Measurements from ENCODE around the gene MVK.

MVK gene

DNA sequence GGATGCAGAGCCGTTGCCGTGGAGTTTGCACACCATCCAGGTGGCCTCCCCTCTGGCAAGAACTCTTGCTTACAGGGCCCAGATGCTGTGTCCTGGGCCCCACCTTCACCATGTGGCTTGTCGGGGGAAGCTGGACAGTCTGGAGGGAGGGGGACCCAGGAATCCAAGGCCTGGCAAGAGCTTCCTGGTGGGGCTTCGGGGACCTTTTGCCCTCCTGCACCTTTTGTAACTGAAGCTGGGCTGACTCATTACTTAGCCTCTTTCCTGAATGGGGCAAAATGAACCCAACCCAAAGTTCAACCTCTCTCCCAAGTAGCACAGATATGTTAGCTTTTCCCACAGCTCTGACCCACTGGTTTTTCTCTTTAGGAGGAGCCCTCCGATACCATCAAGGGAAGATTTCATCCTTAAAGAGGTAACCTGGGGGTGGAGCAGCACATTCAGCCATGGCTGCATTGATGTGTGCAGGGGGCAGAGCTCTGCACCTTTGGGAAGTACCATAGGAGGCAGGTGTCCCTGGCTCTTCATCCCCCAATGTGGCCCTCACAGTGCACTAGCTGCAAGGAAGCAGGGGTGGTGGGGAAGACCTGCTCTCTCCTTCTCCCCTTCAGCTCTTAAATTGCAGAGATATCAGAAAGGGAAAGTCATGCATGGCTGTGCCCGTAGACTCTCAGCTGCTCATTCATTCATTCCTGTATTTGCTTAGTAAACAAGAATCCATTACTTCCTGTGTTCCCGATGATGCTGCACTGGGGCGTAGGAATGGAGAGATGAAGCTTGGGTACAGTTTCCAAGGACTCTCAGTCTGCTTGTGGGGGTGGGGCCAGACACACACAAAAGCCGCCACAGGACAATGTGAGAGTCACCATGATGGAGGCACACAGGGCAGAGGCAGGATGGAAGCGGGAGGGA, 13.0 kb downstream of the MVK start:
- TF ChIP-seq, protein P1, sequence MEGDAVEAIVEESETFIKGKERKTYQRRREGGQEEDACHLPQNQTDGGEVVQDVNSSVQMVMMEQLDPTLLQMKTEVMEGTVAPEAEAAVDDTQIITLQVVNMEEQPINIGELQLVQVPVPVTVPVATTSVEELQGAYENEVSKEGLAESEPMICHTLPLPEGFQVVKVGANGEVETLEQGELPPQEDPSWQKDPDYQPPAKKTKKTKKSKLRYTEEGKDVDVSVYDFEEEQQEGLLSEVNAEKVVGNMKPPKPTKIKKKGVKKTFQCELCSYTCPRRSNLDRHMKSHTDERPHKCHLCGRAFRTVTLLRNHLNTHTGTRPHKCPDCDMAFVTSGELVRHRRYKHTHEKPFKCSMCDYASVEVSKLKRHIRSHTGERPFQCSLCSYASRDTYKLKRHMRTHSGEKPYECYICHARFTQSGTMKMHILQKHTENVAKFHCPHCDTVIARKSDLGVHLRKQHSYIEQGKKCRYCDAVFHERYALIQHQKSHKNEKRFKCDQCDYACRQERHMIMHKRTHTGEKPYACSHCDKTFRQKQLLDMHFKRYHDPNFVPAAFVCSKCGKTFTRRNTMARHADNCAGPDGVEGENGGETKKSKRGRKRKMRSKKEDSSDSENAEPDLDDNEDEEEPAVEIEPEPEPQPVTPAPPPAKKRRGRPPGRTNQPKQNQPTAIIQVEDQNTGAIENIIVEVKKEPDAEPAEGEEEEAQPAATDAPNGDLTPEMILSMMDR (IDR thresholded peaks at IDR 0.05; ENCODE audit: insufficient read depth, low read depth, low read length, missing control alignments): no peak
- no peak for DNase-seq (ENCODE audit: low read depth)
- no peak overlapping the region for H3K4me3 ChIP-seq (ENCODE audit: low read length)

DNA sequence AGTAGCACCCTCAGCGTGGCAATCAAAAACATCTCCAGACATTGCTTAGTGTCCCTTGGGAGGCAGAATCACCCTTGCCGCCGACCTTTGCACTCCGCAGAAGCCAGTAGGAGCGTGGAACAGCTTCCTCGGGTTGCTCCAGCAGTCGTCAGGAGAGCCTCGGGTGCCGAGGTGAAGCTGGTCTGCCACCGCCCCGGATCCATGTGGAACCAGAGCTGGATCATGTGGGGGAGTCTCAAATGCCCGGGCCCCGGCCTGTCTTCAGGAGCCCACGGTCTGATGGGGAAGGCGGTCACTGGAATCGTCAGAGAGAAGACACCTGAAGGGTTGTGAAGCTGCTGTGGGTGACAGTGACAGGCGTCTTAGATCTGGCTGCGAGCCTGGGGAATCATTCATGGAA, 14.3 kb downstream of the MVK start:
- no peak for DNase-seq (ENCODE audit: low read depth)
- no peak overlapping the region for H3K4me3 ChIP-seq (ENCODE audit: low read length)
- TF ChIP-seq, protein P1 (IDR thresholded peaks at IDR 0.05; ENCODE audit: insufficient read depth, low read depth, low read length, missing control alignments): no peak

DNA sequence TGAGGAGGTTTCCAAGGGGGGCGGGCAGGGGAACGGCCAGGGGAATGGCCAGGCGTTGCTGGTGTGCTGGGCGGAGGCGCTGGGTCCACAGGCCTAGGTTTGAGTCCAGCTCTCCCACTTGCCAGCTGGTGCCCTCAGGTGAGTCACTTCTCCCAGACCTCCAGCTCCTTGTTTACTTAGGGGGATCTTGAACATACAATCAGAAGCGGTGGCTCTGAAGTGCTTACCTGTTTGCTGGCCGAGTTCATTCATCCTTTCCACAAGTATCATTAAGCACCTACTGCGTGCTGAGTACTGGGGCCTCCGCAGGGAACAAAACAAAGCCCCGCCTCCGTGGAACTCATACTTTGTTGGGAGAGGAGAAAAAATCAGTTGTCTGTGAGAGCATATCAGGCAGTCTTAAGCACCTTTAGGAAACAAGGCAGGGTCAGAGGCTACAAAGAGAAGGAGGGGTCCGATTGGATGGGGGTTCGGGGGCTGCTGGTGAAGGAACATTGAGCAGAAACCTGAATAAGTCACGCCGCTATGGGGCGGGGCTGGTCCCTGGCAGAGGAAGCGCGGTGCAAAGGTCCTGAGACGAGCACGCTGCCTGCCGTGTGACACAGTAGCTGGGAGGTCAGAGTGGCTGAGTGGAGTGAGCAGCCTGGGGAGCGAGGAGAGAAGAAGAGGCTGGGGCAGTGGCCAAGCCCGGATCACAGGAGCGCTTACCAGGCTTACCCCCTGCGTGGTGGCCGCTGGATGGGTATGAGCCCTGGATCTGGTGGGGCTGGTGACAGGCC, 15.1 kb downstream of the MVK start:
- no peak for DNase-seq (ENCODE audit: low read depth)
- H3K4me3 ChIP-seq (ENCODE audit: low read length): no peak overlapping the region
- TF ChIP-seq, protein P1 (IDR thresholded peaks at IDR 0.05; ENCODE audit: insufficient read depth, low read depth, low read length, missing control alignments): no peak

DNA sequence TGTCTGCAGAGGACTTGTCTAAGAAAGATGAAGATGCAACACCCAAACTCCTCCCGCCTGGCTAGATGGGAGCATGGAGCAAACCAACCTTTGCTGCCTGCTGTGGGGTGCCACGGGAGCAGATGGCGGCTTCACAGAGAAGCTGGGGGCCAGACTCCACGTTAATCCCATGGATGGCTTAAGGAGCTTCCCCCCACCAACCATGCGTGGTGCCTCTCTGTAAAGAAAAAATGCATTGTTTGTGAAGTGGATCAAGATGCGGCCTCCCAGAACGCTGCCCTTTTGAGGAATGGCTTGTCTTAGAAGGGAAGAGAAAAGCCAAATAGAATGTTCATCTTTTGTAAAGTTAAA, 15.6 kb downstream of the MVK start:
- DNase-seq (ENCODE audit: low read depth): no peak
- TF ChIP-seq, protein P1 (IDR thresholded peaks at IDR 0.05; ENCODE audit: insufficient read depth, low read depth, low read length, missing control alignments): no peak

DNA sequence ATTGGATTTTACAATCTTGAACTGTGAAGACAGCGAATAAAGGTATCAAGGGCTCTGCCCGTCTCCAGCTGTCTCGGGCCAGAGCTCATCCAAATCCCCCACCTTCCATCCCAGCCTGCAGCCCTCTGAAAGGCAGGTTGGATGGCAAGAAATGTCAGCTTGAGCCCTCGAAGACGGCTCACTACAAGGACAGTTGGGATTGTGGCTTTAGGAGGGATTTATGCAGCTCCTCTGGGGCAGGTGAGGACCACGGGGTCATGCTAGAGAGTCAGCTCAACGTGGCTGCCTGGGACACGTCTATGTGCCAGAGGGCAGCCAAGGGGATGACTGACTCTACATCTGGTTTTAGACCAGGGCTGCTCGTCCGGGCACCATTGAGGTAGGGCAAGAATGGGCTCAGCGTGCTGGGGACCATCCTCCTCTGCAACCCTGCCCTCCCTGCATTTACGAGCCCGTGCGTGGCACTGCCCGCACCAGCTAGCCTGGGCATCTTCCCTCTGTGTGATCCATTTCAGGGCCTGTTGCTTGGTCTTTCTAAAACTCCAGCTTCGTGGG, 16.2 kb downstream of the MVK start:
- H3K4me3 ChIP-seq (ENCODE audit: low read length): no peak overlapping the region
- no peak for DNase-seq (ENCODE audit: low read depth)
- TF ChIP-seq, protein P1 (IDR thresholded peaks at IDR 0.05; ENCODE audit: insufficient read depth, low read depth, low read length, missing control alignments): no peak

More for the DNA sequence above, 15.6 kb downstream of the MVK start:
- H3K4me3 ChIP-seq (ENCODE audit: low read length): no peak overlapping the region

DNA sequence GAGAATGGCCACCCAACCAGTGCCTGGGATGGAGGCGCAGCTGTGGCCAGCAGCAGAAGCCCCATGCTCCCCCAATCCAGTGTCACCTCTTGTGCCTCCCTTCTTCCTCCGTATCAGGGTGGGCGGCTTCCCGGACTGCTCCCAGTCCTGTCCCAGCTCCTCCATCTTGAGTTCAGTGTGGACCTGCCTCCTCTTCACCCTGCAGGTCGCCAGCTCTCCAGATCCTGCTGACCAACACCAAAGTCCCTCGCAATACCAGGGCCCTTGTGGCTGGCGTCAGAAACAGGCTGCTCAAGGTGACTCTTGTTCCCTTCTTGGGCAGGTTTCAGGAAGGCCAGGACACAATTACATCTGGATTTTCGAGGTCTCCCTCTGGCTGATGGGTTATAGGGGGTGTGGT, 17.0 kb downstream of the MVK start:
- TF ChIP-seq, protein P1 (IDR thresholded peaks at IDR 0.05; ENCODE audit: insufficient read depth, low read depth, low read length, missing control alignments): no peak
- DNase-seq (ENCODE audit: low read depth): no peak
- H3K4me3 ChIP-seq (ENCODE audit: low read length): no peak overlapping the region
